GM12873 (cell line): ENCODE results near the gene TMCC3.

Experiments
- CTCF ChIP-seq: IDR thresholded peaks from 2 replicates; pipeline ENCODE4 v1.5.1; 2012; ENCODE audit warnings: low read depth, mild to moderate bottlenecking, moderate library complexity, low read length, control low read depth; ENCODE audit not compliant: insufficient read depth; ENCODE audit errors: missing control alignments

Gene TMCC3

GRCh38 chr12:94593822-94594442 is 56.4 kb downstream of the TMCC3 start:
- no peak for TF ChIP-seq CTCF

GRCh38 chr12:94592080-94592479 is 58.3 kb downstream of the TMCC3 start:
- TF ChIP-seq CTCF: no peak

- no peak for TF ChIP-seq CTCF
Measured at GRCh38 chr12:94590428-94590827, 59.9 kb downstream of the TMCC3 start.

GRCh38 chr12:94589591-94590001 is 60.8 kb downstream of the TMCC3 start:
- no peak for TF ChIP-seq CTCF

- no peak for TF ChIP-seq CTCF
Measured at GRCh38 chr12:94588346-94588745, 62.0 kb downstream of the TMCC3 start.

GRCh38 chr12:94587266-94588241 is 62.8 kb downstream of the TMCC3 start:
- TF ChIP-seq CTCF: no peak

- no peak for TF ChIP-seq CTCF
Measured at GRCh38 chr12:94586589-94587259, 63.6 kb downstream of the TMCC3 start.
